SK-N-MC (cell line): ENCODE data around the gene WDR87.

Source experiments
- EZH2 ChIP-seq: fragments of 200-600 bp; sonication (generic); IDR thresholded peaks from one replicate; pipeline ENCODE4 v1.6.1; 2017; ENCODE audit warnings: antibody characterized with exemption
- POLR2AphosphoS5 ChIP-seq: IDR thresholded peaks from 2 replicates; pipeline ENCODE4 v1.6.1; 2012; ENCODE audit warnings: mild to moderate bottlenecking, low read depth, low read length, borderline replicate concordance

GRCh38 chr19:37947778-37948177, 41.4 kb upstream of the WDR87 start:
- no peak for TF ChIP-seq POLR2AphosphoS5
- no peak for TF ChIP-seq EZH2
